Gastroesophageal sphincter (tissue), 3 donors: Measurements from ENCODE around the gene CACNA1D.

ENCODE experiments used
- POLR2A ChIP-seq, 2 donors: fragments of 450-650 bp; IDR thresholded peaks; one replicate each; pipeline ENCODE4 v1.6.1; 2017; ENCODE audit warnings: antibody characterized with exemption in 2 of 2, mild to moderate bottlenecking in 2 of 2, moderate library complexity in 1 of 2
- POLR2AphosphoS5 ChIP-seq: sonication (generic); formaldehyde crosslinking; IDR thresholded peaks from one replicate; pipeline ENCODE4 v1.6.1; 2017; ENCODE audit warnings: antibody characterized with exemption
- TF ChIP-seq, protein P1 (sequence below), 4 experiments: fragments of 200-600 bp in 2 of 4; fragments of 450-650 bp in 2 of 4; sonication (generic) in 1 of 4; IDR thresholded peaks; one replicate each; pipeline ENCODE4 v1.5.1; 2017 to 2019; ENCODE audit warnings: antibody characterized with exemption in 4 of 4, mild to moderate bottlenecking in 2 of 4, moderate library complexity in 2 of 4

DNA sequence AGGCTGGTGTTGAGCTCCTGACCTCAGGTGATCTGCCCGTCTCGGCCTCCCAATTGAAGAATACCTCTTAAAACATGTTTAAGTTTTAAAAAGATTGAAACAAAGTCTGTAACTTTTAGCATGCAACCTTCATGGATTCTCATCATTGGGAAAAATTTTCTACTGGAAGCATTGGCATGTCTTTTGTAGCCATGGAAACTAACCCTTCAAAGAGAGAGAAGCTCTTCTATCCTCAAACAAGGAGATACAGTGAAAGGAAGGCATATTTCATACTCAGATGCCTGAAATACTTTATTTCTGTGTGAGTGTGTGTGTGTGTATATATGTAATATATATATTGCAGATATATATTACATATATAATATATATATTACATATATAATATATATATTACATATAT is 196.9 kb downstream of the CACNA1D start:
- TF ChIP-seq, protein P1, sequence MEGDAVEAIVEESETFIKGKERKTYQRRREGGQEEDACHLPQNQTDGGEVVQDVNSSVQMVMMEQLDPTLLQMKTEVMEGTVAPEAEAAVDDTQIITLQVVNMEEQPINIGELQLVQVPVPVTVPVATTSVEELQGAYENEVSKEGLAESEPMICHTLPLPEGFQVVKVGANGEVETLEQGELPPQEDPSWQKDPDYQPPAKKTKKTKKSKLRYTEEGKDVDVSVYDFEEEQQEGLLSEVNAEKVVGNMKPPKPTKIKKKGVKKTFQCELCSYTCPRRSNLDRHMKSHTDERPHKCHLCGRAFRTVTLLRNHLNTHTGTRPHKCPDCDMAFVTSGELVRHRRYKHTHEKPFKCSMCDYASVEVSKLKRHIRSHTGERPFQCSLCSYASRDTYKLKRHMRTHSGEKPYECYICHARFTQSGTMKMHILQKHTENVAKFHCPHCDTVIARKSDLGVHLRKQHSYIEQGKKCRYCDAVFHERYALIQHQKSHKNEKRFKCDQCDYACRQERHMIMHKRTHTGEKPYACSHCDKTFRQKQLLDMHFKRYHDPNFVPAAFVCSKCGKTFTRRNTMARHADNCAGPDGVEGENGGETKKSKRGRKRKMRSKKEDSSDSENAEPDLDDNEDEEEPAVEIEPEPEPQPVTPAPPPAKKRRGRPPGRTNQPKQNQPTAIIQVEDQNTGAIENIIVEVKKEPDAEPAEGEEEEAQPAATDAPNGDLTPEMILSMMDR (IDR thresholded peaks at IDR 0.05) = no peak
- no peak for TF ChIP-seq POLR2A (IDR thresholded peaks at IDR 0.05)
- no peak for TF ChIP-seq POLR2AphosphoS5
